ENCODE results near the gene MYOZ3. TPM values are rescaled to one million over a fixed set of nuclear protein-coding genes. Genes with fewer than 3 reads are reported as not detected.

The MYOZ3 gene
- total and polyA plus RNA-seq, 10 donors, result 0.04 to 1.2 (median 0.32) TPM; not detected in 1

- peaks cover 4 to 55% (median 41%) of the 10 kb centered on the region in 6 donors for H3K36me3 ChIP-seq
- intact Hi-C loops (cut with DNase I; ENCODE audit: low total_unique reads), result no loop called here
- no peak overlapping the region for H3K4me3 ChIP-seq
- H3K9me3 ChIP-seq, result no peaks in the 10 kb centered on the region
- TF ChIP-seq CTCF (IDR thresholded peaks at IDR 0.05 in 8 of 11, conservative IDR thresholded peaks at IDR 0.05 in 3 of 11) (no peak), POLR2A (IDR thresholded peaks at IDR 0.05) (no peak)
- H3K27ac ChIP-seq, result no peak overlapping the region
- no peaks in the 10 kb centered on the region for H3K27me3 ChIP-seq (replicated peaks in 1 of 7)
- peaks cover 0 to 1% (median 0%) of the 10 kb centered on the region in 6 donors for H3K4me1 ChIP-seq
- 64 to 77% (median 68%) methylated on average over 4 of the region's 4 CpGs for WGBS, 5 donors
- DNase-seq, result no peak
Measured at GRCh38 chr5:150706776-150707390, 45.8 kb downstream of the MYOZ3 start.

- H3K36me3 ChIP-seq, result peaks cover 7 to 88% (median 73%) of the 10 kb centered on the region in 6 donors
Measured at GRCh38 chr5:150710165-150710564, 49.1 kb downstream of the MYOZ3 start.

GRCh38 chr5:150723845-150724244, 62.8 kb downstream of the MYOZ3 start:
- peaks cover 3 to 100% (median 83%) of the 10 kb centered on the region in 6 donors for H3K36me3 ChIP-seq
- intact Hi-C loops (cut with DNase I; ENCODE audit: low total_unique reads), result no loop called here
- H3K4me3 ChIP-seq, result no peak overlapping the region
- no peak overlapping the region for H3K27ac ChIP-seq
- H3K4me1 ChIP-seq, result no peaks in the 10 kb centered on the region
- 62 to 97% (median 94%) methylated on average over 2 of the region's 2 CpGs for WGBS, 5 donors
- DNase-seq, result no peak
- no peaks in the 10 kb centered on the region for H3K27me3 ChIP-seq (replicated peaks in 1 of 7)
- TF ChIP-seq POLR2A (IDR thresholded peaks at IDR 0.05) (no peak), POLR2AphosphoS5 (IDR thresholded peaks at IDR 0.05) (no peak), CTCF (IDR thresholded peaks at IDR 0.05 in 8 of 11, conservative IDR thresholded peaks at IDR 0.05 in 3 of 11) (no peak)
- no peaks in the 10 kb centered on the region for H3K9me3 ChIP-seq

More at GRCh38 chr5:150710165-150710564, 49.1 kb downstream of the MYOZ3 start:
- Histone ChIP-seq H3K27me3 (replicated peaks in 1 of 7) (no peaks in the 10 kb centered on the region), H3K9me3 (no peaks in the 10 kb centered on the region), H3K4me1 (no peaks in the 10 kb centered on the region), H3K27ac (no peak overlapping the region), H3K4me3 (no peak overlapping the region)
- intact Hi-C loops (cut with DNase I; ENCODE audit: low total_unique reads), result no loop called here
- peak in 7 of 11 experiments; percentile 9 to 38 (median 25) for TF ChIP-seq CTCF (IDR thresholded peaks at IDR 0.05 in 8 of 11, conservative IDR thresholded peaks at IDR 0.05 in 3 of 11)
- TF ChIP-seq POLR2A (IDR thresholded peaks at IDR 0.05), result no peak
- 51 to 72% (median 61%) methylated on average over 2 of the region's 2 CpGs for WGBS, 5 donors
- DNase-seq, result no peak

Other genes starting within 250 kb of the MYOZ3 start
- gene CD74, start 248.3 kb upstream of the MYOZ3 start, total RNA-seq, result 1,000 to 10,000 TPM; 3,224 to 5,563 (median 4,811) TPM
- 1,000 to 10,000 TPM; 3,319 to 4,860 (median 4,644) TPM for gene CD74, start 248.3 kb upstream of the MYOZ3 start, polyA plus RNA-seq
- gene RPS14, start 211.5 kb upstream of the MYOZ3 start, total RNA-seq, result 1,000 to 10,000 TPM; 1,801 to 2,829 (median 2,025) TPM
- gene RPS14, start 211.5 kb upstream of the MYOZ3 start, polyA plus RNA-seq, result 1,000 to 10,000 TPM; 5,417 to 8,400 (median 8,329) TPM
- gene NDST1, start 153.1 kb upstream of the MYOZ3 start, total RNA-seq, result 100 to 1,000 TPM; 123 to 360 (median 261) TPM
- gene NDST1, start 153.1 kb upstream of the MYOZ3 start, polyA plus RNA-seq, result 10 to 100 TPM in 1 of 3 donors, 1 to 10 TPM in 2; 6.1 to 45.7 (median 6.8) TPM
- 100 to 1,000 TPM in 2 of 7 donors, 10 to 100 TPM in 5; 38.9 to 133 (median 68.9) TPM for gene SYNPO, start 20.6 kb upstream of the MYOZ3 start, total RNA-seq
- 10 to 100 TPM in 1 of 3 donors, 1 to 10 TPM in 2; 6.9 to 28.0 (median 9.3) TPM for gene SYNPO, start 20.6 kb upstream of the MYOZ3 start, polyA plus RNA-seq
- 10 to 100 TPM; 52.3 to 66.9 (median 59.6) TPM for gene RBM22, start 39.8 kb downstream of the MYOZ3 start, total RNA-seq
- 10 to 100 TPM; 31.4 to 47.3 (median 45.3) TPM for gene RBM22, start 39.8 kb downstream of the MYOZ3 start, polyA plus RNA-seq
- gene DCTN4, start 97.8 kb downstream of the MYOZ3 start, total RNA-seq, result 10 to 100 TPM; 46.5 to 68.7 (median 61.2) TPM
- gene DCTN4, start 97.8 kb downstream of the MYOZ3 start, polyA plus RNA-seq, result 10 to 100 TPM; 11.4 to 15.6 (median 11.8) TPM
- gene SMIM3, start 117.5 kb downstream of the MYOZ3 start, total RNA-seq, result 10 to 100 TPM; 11.6 to 59.7 (median 36.3) TPM
- gene SMIM3, start 117.5 kb downstream of the MYOZ3 start, polyA plus RNA-seq, result 10 to 100 TPM in 2 of 3 donors, 1 to 10 TPM in 1; 8.8 to 12.9 (median 12.2) TPM
- 1 to 10 TPM in 4 of 7 donors, under 1 TPM in 2, not detected in 1; 0.17 to 2.4 (median 1.3) TPM for gene IRGM, start 185.3 kb downstream of the MYOZ3 start, total RNA-seq
- under 1 TPM; 0.06 to 0.20 (median 0.11) TPM for gene IRGM, start 185.3 kb downstream of the MYOZ3 start, polyA plus RNA-seq
- gene ZNF300, start 243.7 kb downstream of the MYOZ3 start, total RNA-seq, result 1 to 10 TPM; 3.1 to 6.3 (median 4.6) TPM
- gene ZNF300, start 243.7 kb downstream of the MYOZ3 start, polyA plus RNA-seq, result 1 to 10 TPM; 3.7 to 7.2 (median 3.7) TPM

Data from spleen (tissue), 11 donors.